ENCODE data around the gene PLCB2.

The PLCB2 gene

GRCh38 chr15:40286061-40286532, 21.6 kb downstream of the PLCB2 start:
- TF ChIP-seq POLR2AphosphoS5 (IDR thresholded peaks at IDR 0.05; ENCODE audit: low read depth, low read length) (no peak), FOXP2 (optimal IDR thresholded peaks at IDR 0.05; ENCODE audit: borderline replicate concordance, extremely low read depth, extremely low read length, insufficient read depth) (no peak)

- TF ChIP-seq TAF1 (IDR thresholded peaks at IDR 0.05; ENCODE audit: borderline replicate concordance, insufficient read depth, low read length) (no peak), FOXP2 (optimal IDR thresholded peaks at IDR 0.05; ENCODE audit: borderline replicate concordance, extremely low read depth, extremely low read length, insufficient read depth) (no peak), SIN3A (IDR thresholded peaks at IDR 0.05; ENCODE audit: borderline replicate concordance, insufficient read depth, low read length) (no peak), REST (IDR thresholded peaks at IDR 0.05; ENCODE audit: insufficient read depth in 1 of 2, low read depth in 2 of 2, low read length in 2 of 2) (no peak), POLR2AphosphoS5 (IDR thresholded peaks at IDR 0.05; ENCODE audit: low read depth, low read length) (no peak)
Measured at GRCh38 chr15:40285554-40286011, 22.2 kb downstream of the PLCB2 start.

- TF ChIP-seq SIN3A (IDR thresholded peaks at IDR 0.05; ENCODE audit: borderline replicate concordance, insufficient read depth, low read length) (no peak), TAF1 (IDR thresholded peaks at IDR 0.05; ENCODE audit: borderline replicate concordance, insufficient read depth, low read length) (no peak), FOXP2 (optimal IDR thresholded peaks at IDR 0.05; ENCODE audit: borderline replicate concordance, extremely low read depth, extremely low read length, insufficient read depth) (no peak), REST (IDR thresholded peaks at IDR 0.05; ENCODE audit: insufficient read depth in 1 of 2, low read depth in 2 of 2, low read length in 2 of 2) (no peak), POLR2AphosphoS5 (IDR thresholded peaks at IDR 0.05; ENCODE audit: low read depth, low read length) (no peak)
Measured at GRCh38 chr15:40285151-40285550, 22.6 kb downstream of the PLCB2 start.

GRCh38 chr15:40283615-40284300, 24.0 kb downstream of the PLCB2 start:
- TF ChIP-seq FOXP2 (optimal IDR thresholded peaks at IDR 0.05; ENCODE audit: borderline replicate concordance, extremely low read depth, extremely low read length, insufficient read depth) (no peak), SIN3A (IDR thresholded peaks at IDR 0.05; ENCODE audit: borderline replicate concordance, insufficient read depth, low read length) (no peak), POLR2AphosphoS5 (IDR thresholded peaks at IDR 0.05; ENCODE audit: low read depth, low read length) (no peak), REST (IDR thresholded peaks at IDR 0.05; ENCODE audit: insufficient read depth in 1 of 2, low read depth in 2 of 2, low read length in 2 of 2) (no peak), TAF1 (IDR thresholded peaks at IDR 0.05; ENCODE audit: borderline replicate concordance, insufficient read depth, low read length) (no peak)

- TF ChIP-seq REST (IDR thresholded peaks at IDR 0.05; ENCODE audit: insufficient read depth in 1 of 2, low read depth in 2 of 2, low read length in 2 of 2) (no peak), POLR2AphosphoS5 (IDR thresholded peaks at IDR 0.05; ENCODE audit: low read depth, low read length) (no peak), SIN3A (IDR thresholded peaks at IDR 0.05; ENCODE audit: borderline replicate concordance, insufficient read depth, low read length) (no peak)
Measured at GRCh38 chr15:40282869-40283614, 24.7 kb downstream of the PLCB2 start, which contains the start of gene ANKRD63. TSS of gene ANKRD63 (minus strand) at chr15:40283064. CDS start at chr15:40282586, 478 bp downstream.
